Keratinocyte (primary cell): ENCODE results near the gene LCK.

Experiments
- CTCF ChIP-seq, 3 experiments: IDR thresholded peaks in 1 of 3; conservative IDR thresholded peaks in 1 of 3; optimal IDR thresholded peaks in 1 of 3; 2 replicates in 2 of 3; 3 replicates in 1 of 3; pipeline versions ENCODE3 to v1.5.1; 2011; ENCODE audit warnings: low read length in 3 of 3, mild to moderate bottlenecking in 3 of 3, moderate library complexity in 2 of 3, control low read depth in 1 of 3, inconsistent platforms in 1 of 3; ENCODE audit not compliant: insufficient read depth in 2 of 3; ENCODE audit errors: extremely low read depth in 1 of 3
- EZH2 ChIP-seq: IDR thresholded peaks from one replicate; pipeline ENCODE4 v1.6.1; 2012; ENCODE audit warnings: inconsistent platforms, mild to moderate bottlenecking, low read length, moderate library complexity

DNA sequence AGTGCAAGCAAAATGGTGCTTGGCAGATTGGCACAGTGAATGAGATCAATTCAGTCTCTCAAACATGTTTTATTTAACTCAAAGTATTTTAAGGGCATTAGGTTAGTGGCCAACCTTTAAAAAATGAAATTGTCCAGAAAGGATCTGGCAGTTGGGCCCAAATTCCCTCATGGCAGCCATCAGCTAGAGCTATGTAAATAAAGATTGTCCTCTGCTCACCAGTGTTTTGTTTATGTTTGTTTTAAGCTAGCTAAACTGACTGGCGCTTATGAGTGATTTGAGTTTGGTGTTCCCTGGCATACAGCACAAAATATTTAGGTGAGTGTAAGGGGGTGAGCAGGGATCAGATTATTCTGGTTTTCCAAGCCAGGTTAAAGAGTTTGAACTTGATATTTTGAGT, 58.9 kb downstream of the LCK start:
- TF ChIP-seq CTCF (optimal IDR thresholded peaks at IDR 0.05 in 1 of 3, IDR thresholded peaks at IDR 0.05 in 1 of 3, conservative IDR thresholded peaks at IDR 0.05 in 1 of 3; ENCODE audit: extremely low read depth in 1 of 3, insufficient read depth in 2 of 3, low read length in 3 of 3): no peak
- no peak for TF ChIP-seq EZH2
